GM23248 (cell line): ENCODE measurements around the gene MN1. TPM values are rescaled to one million over a fixed set of nuclear protein-coding genes. Genes with fewer than 3 reads are reported as not detected.

Source experiments
- DNase-seq: peaks from one replicate; pipeline ENCODE4 v3.0.0-alpha.2; 2015
- H2AFZ ChIP-seq: fragments of 200-600 bp; sonication (generic); 2 replicates; pipeline ENCODE4 v1.6.1; 2016; ENCODE audit warnings: antibody characterized with exemption
- H3F3A ChIP-seq: fragments of 200-600 bp; sonication (generic); 2 replicates; pipeline ENCODE4 v1.6.1; 2016; ENCODE audit warnings: mild to moderate bottlenecking, antibody characterized with exemption, mixed run types; ENCODE audit not compliant: insufficient read depth
- H3K27ac ChIP-seq: fragments of 200-600 bp; sonication (generic); 2 replicates; pipeline ENCODE4 v1.5.1; 2016; ENCODE audit warnings: mild to moderate bottlenecking
- H3K27me3 ChIP-seq: fragments of 200-600 bp; sonication (generic); replicated peaks from 2 replicates; pipeline ENCODE4 v1.6.1; 2016; ENCODE audit warnings: mild to moderate bottlenecking; ENCODE audit not compliant: insufficient read depth
- H3K36me3 ChIP-seq: fragments of 200-600 bp; sonication (generic); 2 replicates; pipeline ENCODE4 v1.6.1; 2016; ENCODE audit warnings: low read depth, mild to moderate bottlenecking
- H3K4me1 ChIP-seq: fragments of 200-600 bp; sonication (generic); 2 replicates; pipeline ENCODE4 v1.6.1; 2016; ENCODE audit warnings: mild to moderate bottlenecking; ENCODE audit not compliant: insufficient read depth
- H3K4me2 ChIP-seq: fragments of 200-600 bp; sonication (generic); one replicate; pipeline ENCODE4 v1.6.1; 2016; ENCODE audit warnings: mild to moderate bottlenecking; ENCODE audit not compliant: unreplicated experiment
- H3K4me3 ChIP-seq: fragments of 200-600 bp; sonication (generic); 2 replicates; pipeline ENCODE4 v1.5.1; 2016; ENCODE audit warnings: mild to moderate bottlenecking
- H3K79me2 ChIP-seq: fragments of 200-600 bp; sonication (generic); 2 replicates; pipeline ENCODE4 v1.6.1; 2016; ENCODE audit warnings: mild to moderate bottlenecking; ENCODE audit not compliant: insufficient read depth
- H3K9ac ChIP-seq: fragments of 200-600 bp; sonication (generic); 2 replicates; pipeline ENCODE4 v1.6.1; 2016; ENCODE audit warnings: mild to moderate bottlenecking
- H3K9me2 ChIP-seq: fragments of 200-600 bp; sonication (generic); 2 replicates; pipeline ENCODE4 v1.6.1; 2016; ENCODE audit warnings: mixed run types, mild to moderate bottlenecking, moderate library complexity; ENCODE audit not compliant: insufficient read depth
- H3K9me3 ChIP-seq: fragments of 200-600 bp; sonication (generic); one replicate; pipeline ENCODE4 v1.6.1; 2017; ENCODE audit warnings: low read depth
- H4K20me1 ChIP-seq: fragments of 200-600 bp; sonication (generic); 2 replicates; pipeline ENCODE4 v1.6.0; 2016; ENCODE audit not compliant: insufficient read depth
- EZH2 ChIP-seq: fragments of 200-600 bp; sonication (generic); IDR thresholded peaks from 2 replicates; pipeline ENCODE4 v1.6.1; 2018; ENCODE audit warnings: antibody characterized with exemption, mild to moderate bottlenecking; ENCODE audit not compliant: insufficient read depth, poor library complexity, severe bottlenecking
- EZH2phosphoT487 ChIP-seq: fragments of 200-600 bp; sonication (generic); IDR thresholded peaks from 2 replicates; pipeline ENCODE4 v1.6.1; 2018; ENCODE audit warnings: antibody characterized with exemption, moderate library complexity, mild to moderate bottlenecking, low read depth; ENCODE audit not compliant: insufficient read depth
- WGBS, 2 experiments: methylation state at CpG; one replicate each; pipeline ENCODE4 v1.1.6; 2015 to 2017; ENCODE audit warnings: low lambda C conversion rate in 2 of 2, low coverage in 1 of 2; ENCODE audit errors: missing lambda C conversion rate in 2 of 2; 5-methylcytosine and 5-hydroxymethylcytosine counted together
- in situ Hi-C: fragments of 300-500 bp; cut with MboI; formaldehyde crosslinking; loops from 2 replicates; pipeline ENCODE4 v1.15.0; 2020
- polyA plus RNA-seq: library from polyadenylated mRNA; unstranded; fragments of >200 nt; fragmentation: Nextera tagmentation; extraction: Ambion mirVana; gene quantifications from 2 replicates; pipeline ENCODE4 v1.2.1, GENCODE V29; 2016
- total RNA-seq: library from RNA; depleted of rRNA; stranded (reverse); fragments of >200 nt; shearing (Covaris generic); gene quantifications from 2 replicates; pipeline ENCODE4 v1.2.3, GENCODE V29; 2014

MN1 gene
- total and polyA plus RNA-seq, 2 experiments from 2014 or later = 4.2 to 24.8 TPM

DNA sequence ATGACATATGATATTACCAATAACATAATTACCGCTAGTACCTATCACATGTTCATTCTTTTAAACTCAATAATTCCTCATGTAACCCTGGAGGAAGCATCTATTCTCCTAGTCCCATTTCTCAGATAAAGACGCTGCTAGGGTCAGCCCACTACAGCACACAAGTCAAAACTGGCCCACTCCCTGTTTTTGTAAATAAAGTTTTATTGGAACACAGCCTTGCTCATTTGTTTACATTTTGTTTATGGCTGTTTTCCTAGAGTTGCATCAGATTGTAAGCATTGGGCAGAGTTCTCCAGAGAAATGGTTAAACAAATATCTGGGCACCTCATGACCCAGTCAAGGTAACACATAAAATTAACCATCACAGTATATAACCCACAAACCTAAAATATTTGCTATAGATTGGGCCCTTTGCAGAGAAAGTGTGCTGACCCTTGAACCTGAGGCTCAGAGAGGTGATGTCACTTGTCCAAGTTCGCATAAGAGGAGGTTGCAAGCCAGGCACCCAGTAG is 36.8 kb downstream of the MN1 start:
- Histone ChIP-seq H2AFZ (no peak overlapping the region), H3K36me3 (peaks cover 11% of the 10 kb centered on the region; the same call in 1 of the 2 replicates), H3F3A (no peaks in the 10 kb centered on the region), H4K20me1 (no peaks in the 10 kb centered on the region), H3K9me3 (no peaks in the 10 kb centered on the region), H3K27ac (no peak overlapping the region), H3K4me3 (no peak overlapping the region), H3K79me2 (peaks cover 49% of the 10 kb centered on the region), H3K4me2 (no peak overlapping the region), H3K4me1 (no peaks in the 10 kb centered on the region), H3K9ac (no peak overlapping the region), H3K9me2 (no peaks in the 10 kb centered on the region), H3K27me3 (no peaks in the 10 kb centered on the region)
- no peak for DNase-seq
- WGBS, 2 experiments = 87 to 89% methylated on average over 3 of the region's 3 CpGs
- in situ Hi-C loops = no loop called here
- no peak for TF ChIP-seq EZH2
- no peak for TF ChIP-seq EZH2phosphoT487

- 54 to 75% methylated on average over 13 to 15 of the region's 15 CpGs for WGBS, 2 experiments
- Histone ChIP-seq H2AFZ (no peak overlapping the region), H3K9me3 (no peaks in the 10 kb centered on the region), H3K27me3 (no peaks in the 10 kb centered on the region), H3K4me2 (no peak overlapping the region), H3K36me3 (peaks cover 14% of the 10 kb centered on the region; the same call in 1 of the 2 replicates), H3K4me3 (no peak overlapping the region), H3K27ac (no peak overlapping the region), H3K79me2 (peaks cover 28% of the 10 kb centered on the region; the same call in 1 of the 2 replicates), H4K20me1 (no peaks in the 10 kb centered on the region), H3K4me1 (no peaks in the 10 kb centered on the region), H3K9ac (no peak overlapping the region), H3K9me2 (no peaks in the 10 kb centered on the region), H3F3A (no peaks in the 10 kb centered on the region)
- DNase-seq = no peak
- TF ChIP-seq EZH2phosphoT487 (no peak), EZH2 (no peak)
- in situ Hi-C loops = no loop called here
Measured at GRCh38 chr22:27761665-27762064, 39.9 kb downstream of the MN1 start.

GRCh38 chr22:27761000-27761399 is 40.6 kb downstream of the MN1 start:
- TF ChIP-seq EZH2phosphoT487 = no peak
- no peak for TF ChIP-seq EZH2
- WGBS, 2 experiments = 70 to 87% methylated on average over 4 to 7 of the region's 7 CpGs
- H3K36me3 ChIP-seq = peaks cover 14% of the 10 kb centered on the region; the same call in 1 of the 2 replicates
- H3K27me3 ChIP-seq = no peaks in the 10 kb centered on the region
- DNase-seq = no peak
- H2AFZ ChIP-seq = no peak overlapping the region
- no peaks in the 10 kb centered on the region for H3K9me2 ChIP-seq
- in situ Hi-C loops = no loop called here
- H3K4me3 ChIP-seq = no peak overlapping the region
- no peaks in the 10 kb centered on the region for H3K9me3 ChIP-seq
- no peaks in the 10 kb centered on the region for H4K20me1 ChIP-seq
- H3K79me2 ChIP-seq = peaks cover 28% of the 10 kb centered on the region; the same call in 1 of the 2 replicates
- no peak overlapping the region for H3K9ac ChIP-seq
- H3F3A ChIP-seq = no peaks in the 10 kb centered on the region
- no peak overlapping the region for H3K27ac ChIP-seq
- H3K4me1 ChIP-seq = no peaks in the 10 kb centered on the region
- no peak overlapping the region for H3K4me2 ChIP-seq

- Histone ChIP-seq H3K4me2 (no peak overlapping the region), H3K9me3 (no peaks in the 10 kb centered on the region), H3K36me3 (peaks cover 14% of the 10 kb centered on the region; the same call in 1 of the 2 replicates), H3K4me3 (no peak overlapping the region), H3K27ac (no peak overlapping the region), H4K20me1 (no peaks in the 10 kb centered on the region), H3K9ac (no peak overlapping the region), H3K27me3 (no peaks in the 10 kb centered on the region), H3K79me2 (peaks cover 28% of the 10 kb centered on the region; the same call in 1 of the 2 replicates), H3K9me2 (no peaks in the 10 kb centered on the region), H2AFZ (no peak overlapping the region), H3K4me1 (no peaks in the 10 kb centered on the region), H3F3A (no peaks in the 10 kb centered on the region)
- 93 to 96% methylated on average over 7 to 8 of the region's 8 CpGs for WGBS, 2 experiments
- in situ Hi-C loops = no loop called here
- no peak for DNase-seq
- TF ChIP-seq EZH2phosphoT487 (no peak), EZH2 (no peak)
Measured at GRCh38 chr22:27760474-27760873, 41.1 kb downstream of the MN1 start.
